Lung (tissue), 12 donors: ENCODE measurements around the gene FLNB. TPM values are rescaled to one million over a fixed set of nuclear protein-coding genes. Genes with fewer than 3 reads are reported as not detected.

Experiments
- ATAC-seq: fragments of 200-7000 bp; cut with Tn5 transposase; one replicate; pipeline ENCODE4 v1.9.1; 2020; ENCODE audit warnings: moderate number of reproducible peaks; ENCODE audit not compliant: insufficient read depth, low FRiP score
- DNase-seq, 3 donors: peaks; one replicate each; pipeline ENCODE4 v3.0.0-alpha.2; 2013 to 2017
- H3K27ac ChIP-seq, 2 donors: one replicate each; pipeline ENCODE4 v1.5.1; 2013; ENCODE audit warnings: mild to moderate bottlenecking in 2 of 2, moderate library complexity in 2 of 2, control low read depth in 1 of 2, inconsistent platforms in 1 of 2, low read depth in 1 of 2, low read length in 1 of 2
- H3K27me3 ChIP-seq, 3 donors: one replicate each; pipeline ENCODE4 v1.5.1; 2013; ENCODE audit warnings: low read length in 2 of 3; ENCODE audit not compliant: control insufficient read depth in 3 of 3, insufficient read depth in 3 of 3
- H3K36me3 ChIP-seq, 4 donors: one replicate each; pipeline ENCODE4 v1.5.1; 2013; ENCODE audit warnings: low read length in 4 of 4, mild to moderate bottlenecking in 1 of 4, moderate library complexity in 1 of 4; ENCODE audit not compliant: control insufficient read depth in 4 of 4, insufficient read depth in 4 of 4
- H3K4me1 ChIP-seq, 5 donors: one replicate each; pipeline ENCODE4 v1.5.1; 2013; ENCODE audit warnings: low read length in 5 of 5, mild to moderate bottlenecking in 2 of 5, moderate library complexity in 1 of 5; ENCODE audit not compliant: control insufficient read depth in 5 of 5, insufficient read depth in 5 of 5
- H3K4me3 ChIP-seq: one replicate; pipeline ENCODE4 v1.5.1; 2013; ENCODE audit warnings: mild to moderate bottlenecking, control low read depth, moderate library complexity
- H3K9ac ChIP-seq, 2 donors: one replicate each; pipeline ENCODE4 v1.5.1; 2013; ENCODE audit warnings: low read length in 2 of 2, control low read depth in 1 of 2; ENCODE audit not compliant: insufficient read depth in 1 of 2
- H3K9me3 ChIP-seq, 4 donors: one replicate each; pipeline ENCODE4 v1.5.1; 2013; ENCODE audit warnings: low read length in 3 of 4, mild to moderate bottlenecking in 1 of 4, moderate library complexity in 1 of 4; ENCODE audit not compliant: control insufficient read depth in 4 of 4, insufficient read depth in 3 of 4
- whole genome bisulfite sequencing, 2 donors: extraction: QIAGEN DNeasy Blood & Tissue Kit; methylation state at CpG; one replicate each; pipeline ENCODE4 v1.1.7; 2013; 5-methylcytosine and 5-hydroxymethylcytosine counted together
- polyA plus RNA-seq, 2 donors: library from polyadenylated mRNA; stranded (reverse); fragments of 200-250 nt; gene quantifications; one replicate each; pipeline ENCODE4 v1.2.1, GENCODE V29; 2013
- total RNA-seq, 2 donors: library from RNA; depleted of rRNA in 1 of 2; stranded (reverse); fragments of >200 nt in 1 of 2; gene quantifications; one replicate each; pipeline ENCODE4 v1.2.1, GENCODE V29; 2014 to 2021
- TF ChIP-seq, protein P1 (sequence below): IDR thresholded peaks from 2 replicates; pipeline ENCODE4 v1.5.1; 2012; ENCODE audit warnings: mild to moderate bottlenecking; ENCODE audit errors: control extremely low read depth, extremely low read depth
- donor health status: control.
- donor health status: control.
- donor health status: Bipolar disorder and iron deficiency.
- donor health status: healthy.
- donor health status: DM: yes; HTN: yes; CAD: no.

Gene FLNB
- total and polyA plus RNA-seq, 4 donors, result 32.4 to 122 (median 93.7) TPM

DNA sequence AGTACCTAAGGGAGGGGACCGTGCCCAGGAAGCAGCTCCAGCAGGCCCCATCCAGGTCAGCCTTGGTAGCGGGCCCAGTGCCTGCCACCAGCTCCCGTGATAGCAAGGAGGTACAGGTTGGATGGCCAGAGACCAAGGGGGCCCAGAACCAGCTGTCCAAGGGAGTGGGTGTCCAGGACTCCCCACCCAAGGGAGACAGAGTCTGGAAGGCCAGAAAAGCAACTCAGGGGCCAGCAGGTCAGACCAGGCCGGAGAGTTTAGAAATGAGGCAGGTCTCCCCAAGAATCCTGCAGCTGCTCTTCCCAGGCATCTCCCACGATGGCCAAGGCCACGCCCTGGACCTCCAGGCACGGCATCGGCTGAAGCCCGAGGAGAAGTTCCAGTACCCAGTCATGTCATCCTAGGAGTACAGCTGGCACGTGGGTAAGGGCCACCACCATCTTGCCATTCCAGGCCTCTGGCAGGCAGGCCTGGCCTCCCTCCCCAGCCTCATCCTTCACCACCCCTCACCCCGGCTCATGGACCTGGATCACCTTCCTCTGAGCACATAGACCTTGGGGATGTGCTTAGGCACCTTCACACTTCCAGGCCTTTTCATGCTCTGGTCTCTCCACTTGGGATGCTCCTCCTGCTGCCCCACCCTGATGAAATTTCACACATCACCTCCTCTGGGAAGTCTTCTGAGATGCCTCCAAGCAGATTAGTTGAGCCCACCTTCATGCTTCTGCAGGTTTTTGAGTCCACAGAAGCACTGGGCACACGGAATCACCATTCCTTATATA lies 172.1 kb downstream of the FLNB start:
- H3K27ac ChIP-seq, result no peak overlapping the region
- no peaks in the 10 kb centered on the region for H3K9me3 ChIP-seq
- H3K27me3 ChIP-seq, result no peaks in the 10 kb centered on the region
- no peaks in the 10 kb centered on the region for H3K36me3 ChIP-seq
- no peak overlapping the region for H3K4me3 ChIP-seq
- peaks cover 3 to 18% (median 7%) of the 10 kb centered on the region in 5 donors for H3K4me1 ChIP-seq
- 94% methylated on average over 12 of the region's 12 CpGs for WGBS, 2 donors
- ATAC-seq (no peak), DNase-seq (no peak)
- TF ChIP-seq, protein P1, sequence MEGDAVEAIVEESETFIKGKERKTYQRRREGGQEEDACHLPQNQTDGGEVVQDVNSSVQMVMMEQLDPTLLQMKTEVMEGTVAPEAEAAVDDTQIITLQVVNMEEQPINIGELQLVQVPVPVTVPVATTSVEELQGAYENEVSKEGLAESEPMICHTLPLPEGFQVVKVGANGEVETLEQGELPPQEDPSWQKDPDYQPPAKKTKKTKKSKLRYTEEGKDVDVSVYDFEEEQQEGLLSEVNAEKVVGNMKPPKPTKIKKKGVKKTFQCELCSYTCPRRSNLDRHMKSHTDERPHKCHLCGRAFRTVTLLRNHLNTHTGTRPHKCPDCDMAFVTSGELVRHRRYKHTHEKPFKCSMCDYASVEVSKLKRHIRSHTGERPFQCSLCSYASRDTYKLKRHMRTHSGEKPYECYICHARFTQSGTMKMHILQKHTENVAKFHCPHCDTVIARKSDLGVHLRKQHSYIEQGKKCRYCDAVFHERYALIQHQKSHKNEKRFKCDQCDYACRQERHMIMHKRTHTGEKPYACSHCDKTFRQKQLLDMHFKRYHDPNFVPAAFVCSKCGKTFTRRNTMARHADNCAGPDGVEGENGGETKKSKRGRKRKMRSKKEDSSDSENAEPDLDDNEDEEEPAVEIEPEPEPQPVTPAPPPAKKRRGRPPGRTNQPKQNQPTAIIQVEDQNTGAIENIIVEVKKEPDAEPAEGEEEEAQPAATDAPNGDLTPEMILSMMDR, result no peak
- H3K9ac ChIP-seq, result no peak overlapping the region

DNA sequence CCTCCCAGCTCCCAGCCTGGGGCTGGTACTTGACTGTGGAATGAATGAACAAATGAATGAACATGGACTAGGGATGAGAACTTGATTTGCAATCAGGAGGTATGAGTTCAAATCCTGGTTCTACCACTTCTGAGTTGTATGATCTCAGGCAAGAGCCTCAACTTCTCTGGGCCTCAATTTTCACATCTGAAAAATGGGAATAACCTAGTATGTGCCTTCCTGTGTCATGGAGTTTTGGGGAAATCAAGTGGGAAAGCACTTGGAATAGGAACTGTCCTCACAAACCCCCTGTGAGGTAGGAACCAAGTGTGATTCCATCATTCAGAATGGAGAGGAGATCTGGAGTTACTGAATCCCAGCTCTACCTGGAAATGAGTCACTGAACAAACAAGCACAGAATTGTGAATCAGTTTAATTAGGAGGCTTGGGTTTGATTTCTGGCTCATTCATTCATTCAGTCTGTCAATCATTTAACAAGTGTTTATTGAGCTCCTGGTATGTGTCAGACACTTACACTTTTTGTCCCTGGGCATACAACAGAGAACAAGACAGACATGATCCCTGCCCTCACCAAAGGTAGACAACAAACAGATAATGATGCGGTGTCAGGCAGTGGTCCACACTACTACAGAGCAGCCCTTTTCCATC lies 172.8 kb downstream of the FLNB start:
- no peaks in the 10 kb centered on the region for H3K27me3 ChIP-seq
- no peak overlapping the region for H3K4me3 ChIP-seq
- H3K27ac ChIP-seq, result no peak overlapping the region
- H3K4me1 ChIP-seq, result peaks cover 0 to 10% (median 2%) of the 10 kb centered on the region in 5 donors
- no peaks in the 10 kb centered on the region for H3K36me3 ChIP-seq
- ATAC-seq (no peak), DNase-seq (no peak)
- no peaks in the 10 kb centered on the region for H3K9me3 ChIP-seq
- TF ChIP-seq, protein P1, result no peak
- WGBS, 2 donors, result 95 to 100% methylated on average over 1 of the region's 1 CpG
- H3K9ac ChIP-seq, result no peak overlapping the region

DNA sequence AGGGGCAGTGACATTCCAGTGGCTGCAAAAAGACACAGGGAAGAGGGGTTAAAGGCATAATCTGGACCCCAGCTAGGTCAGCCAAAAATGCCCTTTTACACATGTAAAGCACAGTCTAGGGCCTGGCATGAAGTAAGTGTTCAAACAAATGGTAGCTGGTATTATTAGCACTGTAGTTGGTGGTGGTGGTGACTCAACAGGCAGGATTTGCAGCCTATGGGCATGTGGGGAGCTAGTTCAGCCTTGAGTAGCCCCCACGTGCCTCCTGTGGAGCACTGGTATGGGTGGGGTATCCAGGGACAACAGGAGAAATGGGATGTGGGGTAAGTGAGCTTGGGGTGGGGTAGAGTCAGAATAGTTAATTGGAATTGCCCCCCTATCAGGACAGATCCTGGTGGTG lies 175.0 kb downstream of the FLNB start:
- H3K9ac ChIP-seq, result no peak overlapping the region
- H3K9me3 ChIP-seq, result no peaks in the 10 kb centered on the region
- DNase-seq (no peak), ATAC-seq (no peak)
- no peaks in the 10 kb centered on the region for H3K36me3 ChIP-seq
- no peaks in the 10 kb centered on the region for H3K4me1 ChIP-seq
- TF ChIP-seq, protein P1, result no peak
- H3K27ac ChIP-seq, result no peak overlapping the region
- WGBS, 2 donors, result 87 to 93% methylated on average over 1 of the region's 1 CpG
- no peak overlapping the region for H3K4me3 ChIP-seq
- no peaks in the 10 kb centered on the region for H3K27me3 ChIP-seq
